Measurements from ENCODE around the gene PGM2L1.
"Not testable (repeated sequence)": the region's sequence is repeated elsewhere in the genome, so short reads cannot be mapped to it uniquely, and the experiment has no call there.

PGM2L1 gene

GRCh38 chr11:74338963-74339362 lies 59.3 kb downstream of the PGM2L1 start:
- Histone ChIP-seq H3K4me1 (ENCODE audit: insufficient read depth, low read length) (no peaks in the 10 kb centered on the region), H3K9me3 (ENCODE audit: control insufficient read depth, insufficient read depth, low read length) (no peaks in the 10 kb centered on the region), H3K9ac (ENCODE audit: low read depth, low read length) (no peak overlapping the region), H3K36me3 (ENCODE audit: insufficient read depth, low read length) (0 out of 2 replicates have a peak, but pooled peaks cover 2% of the 10 kb centered on the region)

- Histone ChIP-seq H3K9me3 (ENCODE audit: control insufficient read depth, insufficient read depth, low read length) (no peaks in the 10 kb centered on the region), H3K9ac (ENCODE audit: low read depth, low read length) (no peak overlapping the region), H3K4me1 (ENCODE audit: insufficient read depth, low read length) (no peaks in the 10 kb centered on the region), H3K36me3 (ENCODE audit: insufficient read depth, low read length) (0 out of 2 replicates have a peak, but pooled peaks cover 2% of the 10 kb centered on the region)
Observed at GRCh38 chr11:74333193-74333592, 65.0 kb downstream of the PGM2L1 start.

GRCh38 chr11:74332291-74332690 lies 65.9 kb downstream of the PGM2L1 start:
- no peak overlapping the region for H3K9ac ChIP-seq (ENCODE audit: low read depth, low read length)
- no peaks in the 10 kb centered on the region for H3K9me3 ChIP-seq (ENCODE audit: control insufficient read depth, insufficient read depth, low read length)
- no peaks in the 10 kb centered on the region for H3K36me3 ChIP-seq (ENCODE audit: insufficient read depth, low read length)
- no peaks in the 10 kb centered on the region for H3K4me1 ChIP-seq (ENCODE audit: insufficient read depth, low read length)

- H3K4me1 ChIP-seq (ENCODE audit: insufficient read depth, low read length); H3K9me3 ChIP-seq (ENCODE audit: control insufficient read depth, insufficient read depth, low read length): not testable (repeated sequence)
Observed at GRCh38 chr11:74331000-74331399, 67.2 kb downstream of the PGM2L1 start.

GRCh38 chr11:74330075-74330858 lies 68.0 kb downstream of the PGM2L1 start:
- no peaks in the 10 kb centered on the region for H3K4me1 ChIP-seq (ENCODE audit: insufficient read depth, low read length)
- H3K36me3 ChIP-seq (ENCODE audit: insufficient read depth, low read length): no peaks in the 10 kb centered on the region
- no peaks in the 10 kb centered on the region for H3K9me3 ChIP-seq (ENCODE audit: control insufficient read depth, insufficient read depth, low read length)
- no peak overlapping the region for H3K9ac ChIP-seq (ENCODE audit: low read depth, low read length)

More at GRCh38 chr11:74331000-74331399, 67.2 kb downstream of the PGM2L1 start:
- not testable (repeated sequence) for H3K9ac ChIP-seq (ENCODE audit: low read depth, low read length); H3K36me3 ChIP-seq (ENCODE audit: insufficient read depth, low read length)

- Histone ChIP-seq H3K9me3 (ENCODE audit: control insufficient read depth, insufficient read depth, low read length) (no peaks in the 10 kb centered on the region), H3K36me3 (ENCODE audit: insufficient read depth, low read length) (no peaks in the 10 kb centered on the region), H3K4me1 (ENCODE audit: insufficient read depth, low read length) (no peaks in the 10 kb centered on the region), H3K9ac (ENCODE audit: low read depth, low read length) (no peak overlapping the region)
Observed at GRCh38 chr11:74327076-74327475, 71.2 kb downstream of the PGM2L1 start.

- no peak overlapping the region for H3K9ac ChIP-seq (ENCODE audit: low read depth, low read length)
- H3K36me3 ChIP-seq (ENCODE audit: insufficient read depth, low read length): no peaks in the 10 kb centered on the region
- no peaks in the 10 kb centered on the region for H3K9me3 ChIP-seq (ENCODE audit: control insufficient read depth, insufficient read depth, low read length)
- H3K4me1 ChIP-seq (ENCODE audit: insufficient read depth, low read length): no peaks in the 10 kb centered on the region
Observed at GRCh38 chr11:74326665-74327064, 71.6 kb downstream of the PGM2L1 start.

GRCh38 chr11:74325649-74326645 lies 72.3 kb downstream of the PGM2L1 start:
- no peaks in the 10 kb centered on the region for H3K36me3 ChIP-seq (ENCODE audit: insufficient read depth, low read length)
- no peak overlapping the region for H3K9ac ChIP-seq (ENCODE audit: low read depth, low read length)
- H3K9me3 ChIP-seq (ENCODE audit: control insufficient read depth, insufficient read depth, low read length): no peaks in the 10 kb centered on the region
- H3K4me1 ChIP-seq (ENCODE audit: insufficient read depth, low read length): no peaks in the 10 kb centered on the region

GRCh38 chr11:74322667-74323066 lies 75.6 kb downstream of the PGM2L1 start:
- no peaks in the 10 kb centered on the region for H3K4me1 ChIP-seq (ENCODE audit: insufficient read depth, low read length)
- H3K9ac ChIP-seq (ENCODE audit: low read depth, low read length): no peak overlapping the region
- H3K9me3 ChIP-seq (ENCODE audit: control insufficient read depth, insufficient read depth, low read length): no peaks in the 10 kb centered on the region
- no peaks in the 10 kb centered on the region for H3K36me3 ChIP-seq (ENCODE audit: insufficient read depth, low read length)

GRCh38 chr11:74321487-74322188 lies 76.6 kb downstream of the PGM2L1 start:
- Histone ChIP-seq H3K9me3 (ENCODE audit: control insufficient read depth, insufficient read depth, low read length) (no peaks in the 10 kb centered on the region), H3K4me1 (ENCODE audit: insufficient read depth, low read length) (no peaks in the 10 kb centered on the region), H3K9ac (ENCODE audit: low read depth, low read length) (no peak overlapping the region), H3K36me3 (ENCODE audit: insufficient read depth, low read length) (no peaks in the 10 kb centered on the region)

GRCh38 chr11:74320538-74320937 lies 77.7 kb downstream of the PGM2L1 start:
- Histone ChIP-seq H3K4me1 (ENCODE audit: insufficient read depth, low read length) (no peaks in the 10 kb centered on the region), H3K36me3 (ENCODE audit: insufficient read depth, low read length) (no peaks in the 10 kb centered on the region), H3K9me3 (ENCODE audit: control insufficient read depth, insufficient read depth, low read length) (no peaks in the 10 kb centered on the region), H3K9ac (ENCODE audit: low read depth, low read length) (no peak overlapping the region)

- Histone ChIP-seq H3K4me1 (ENCODE audit: insufficient read depth, low read length) (no peaks in the 10 kb centered on the region), H3K9me3 (ENCODE audit: control insufficient read depth, insufficient read depth, low read length) (no peaks in the 10 kb centered on the region), H3K36me3 (ENCODE audit: insufficient read depth, low read length) (no peaks in the 10 kb centered on the region), H3K9ac (ENCODE audit: low read depth, low read length) (no peak overlapping the region)
Observed at GRCh38 chr11:74319139-74319816, 79.0 kb downstream of the PGM2L1 start.

- Histone ChIP-seq H3K4me1 (ENCODE audit: insufficient read depth, low read length) (no peaks in the 10 kb centered on the region), H3K9me3 (ENCODE audit: control insufficient read depth, insufficient read depth, low read length) (no peaks in the 10 kb centered on the region), H3K9ac (ENCODE audit: low read depth, low read length) (no peak overlapping the region), H3K36me3 (ENCODE audit: insufficient read depth, low read length) (no peaks in the 10 kb centered on the region)
Observed at GRCh38 chr11:74318241-74318932, 79.8 kb downstream of the PGM2L1 start.
